GM19324 (cell line): ENCODE results near the gene RABGAP1L.
"Not testable (repeated sequence)": the region's sequence is repeated elsewhere in the genome, so short reads cannot be mapped to it uniquely, and the experiment has no call there.

Experiments
- ATAC-seq: cut with Tn5 transposase; IDR thresholded peaks from one replicate; pipeline ENCODE4 v1.9.1; 2021; ENCODE audit warnings: mild to moderate bottlenecking, moderate library complexity; ENCODE audit not compliant: unreplicated experiment, low FRiP score

RABGAP1L gene

GRCh38 chr1:174276087-174276486, 116.8 kb downstream of the RABGAP1L start:
- ATAC-seq, result no peak

DNA sequence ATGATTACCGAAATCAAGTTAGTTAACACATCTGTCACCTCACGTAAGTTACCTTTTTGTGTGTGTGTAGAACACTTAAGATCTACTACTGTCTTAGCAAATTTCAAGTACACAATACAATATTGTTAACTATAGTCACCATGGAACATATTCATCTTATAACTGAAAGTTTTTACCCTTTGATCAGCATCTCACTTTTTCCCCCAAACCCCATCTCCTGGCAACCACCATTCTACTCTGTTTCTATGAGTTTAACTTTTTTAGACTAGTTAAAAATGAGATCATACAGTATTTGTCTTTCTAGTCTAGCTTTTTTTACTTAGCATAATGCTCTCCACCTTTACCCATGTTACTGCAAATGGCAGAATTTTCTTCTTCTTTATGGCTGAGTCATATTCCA, 124.7 kb downstream of the RABGAP1L start:
- ATAC-seq, result no peak

- no peak for ATAC-seq
Measured at GRCh38 chr1:174286042-174286441, 126.7 kb downstream of the RABGAP1L start.

GRCh38 chr1:174289644-174290310, 130.5 kb downstream of the RABGAP1L start:
- ATAC-seq, result no peak

- no peak for ATAC-seq
Measured at GRCh38 chr1:174291059-174291458, 131.7 kb downstream of the RABGAP1L start.

DNA sequence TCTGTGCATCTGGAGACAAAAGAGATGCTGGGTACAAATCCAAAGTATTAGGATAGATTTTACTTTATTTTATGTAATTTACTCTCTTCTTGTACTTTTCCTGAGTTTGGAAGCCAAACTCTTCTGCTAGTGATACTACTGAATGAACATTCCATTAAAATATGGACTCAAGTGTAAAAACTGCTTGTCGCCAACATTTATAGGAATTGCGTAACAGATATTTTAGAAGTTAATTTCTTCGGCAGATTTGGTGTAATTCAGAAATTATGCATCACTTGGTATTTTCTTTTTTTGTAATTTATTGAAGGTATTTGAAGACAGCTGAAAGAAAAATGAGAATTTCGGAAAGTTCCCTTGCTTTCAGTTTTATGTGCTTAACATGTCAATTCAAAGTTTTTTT, 137.0 kb downstream of the RABGAP1L start:
- ATAC-seq, result no peak

- no peak for ATAC-seq
Measured at GRCh38 chr1:174297351-174297750, 138.0 kb downstream of the RABGAP1L start.

DNA sequence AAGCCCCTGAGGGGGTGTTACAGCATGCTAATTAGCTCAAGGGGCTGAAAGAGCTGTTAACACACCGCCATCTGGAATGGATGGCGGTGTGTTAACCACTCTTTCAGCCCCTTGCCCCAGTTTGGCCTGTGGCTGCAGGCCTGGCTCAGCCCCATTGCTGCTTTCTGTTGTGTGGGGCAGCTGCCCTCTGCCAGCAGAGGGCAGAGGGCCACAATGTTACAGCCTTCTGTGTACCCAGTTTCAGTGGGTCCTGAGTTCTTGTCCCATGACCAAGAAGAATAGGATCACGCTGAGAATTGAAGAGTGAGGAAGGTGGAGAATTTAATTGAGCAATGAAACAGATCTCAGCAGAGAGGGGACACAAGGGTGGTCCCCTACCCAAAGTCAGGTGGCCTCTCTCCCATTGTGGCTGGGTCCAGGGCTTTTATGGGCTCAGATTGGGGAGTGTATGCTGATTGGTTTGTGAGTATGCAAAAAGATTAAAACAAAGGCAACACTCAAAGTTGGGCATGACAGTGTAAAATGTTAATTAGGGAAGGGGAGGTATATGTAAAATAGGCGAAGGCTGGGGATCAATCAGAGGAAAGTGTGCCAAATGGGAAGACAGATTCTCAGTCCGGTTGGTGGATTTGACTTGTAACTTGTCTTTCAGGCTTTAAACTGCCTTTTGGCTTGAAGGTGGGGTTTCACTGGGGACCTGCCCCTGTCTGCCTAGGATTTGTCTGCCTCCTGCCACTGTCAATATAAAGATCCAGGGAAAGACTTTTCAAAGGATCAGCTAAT, 142.2 kb downstream of the RABGAP1L start:
- ATAC-seq, result no peak

- ATAC-seq, result no peak
Measured at GRCh38 chr1:174308604-174309003, 149.3 kb downstream of the RABGAP1L start.

DNA sequence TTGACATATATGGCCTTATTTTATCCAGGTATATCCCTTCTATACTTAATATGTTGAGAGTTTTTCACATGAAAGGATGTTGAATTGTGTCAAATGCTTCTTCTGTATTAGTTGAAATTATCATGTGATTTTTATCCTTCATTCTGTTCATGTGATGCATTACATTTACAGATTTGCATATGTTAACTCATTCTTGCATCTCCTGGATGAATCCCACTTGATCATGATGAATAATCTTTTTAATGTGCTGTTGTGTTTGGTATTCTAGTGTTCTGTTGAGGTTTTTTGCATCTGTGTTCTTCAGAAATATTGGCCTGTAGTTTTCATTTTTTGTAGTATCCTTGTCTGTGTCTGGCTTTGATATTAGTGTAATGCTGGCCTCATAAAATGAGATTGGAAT, 150.2 kb downstream of the RABGAP1L start:
- no peak for ATAC-seq

- ATAC-seq, result no peak
Measured at GRCh38 chr1:174314433-174314832, 155.1 kb downstream of the RABGAP1L start.

GRCh38 chr1:174315239-174315638, 155.9 kb downstream of the RABGAP1L start:
- no peak for ATAC-seq

DNA sequence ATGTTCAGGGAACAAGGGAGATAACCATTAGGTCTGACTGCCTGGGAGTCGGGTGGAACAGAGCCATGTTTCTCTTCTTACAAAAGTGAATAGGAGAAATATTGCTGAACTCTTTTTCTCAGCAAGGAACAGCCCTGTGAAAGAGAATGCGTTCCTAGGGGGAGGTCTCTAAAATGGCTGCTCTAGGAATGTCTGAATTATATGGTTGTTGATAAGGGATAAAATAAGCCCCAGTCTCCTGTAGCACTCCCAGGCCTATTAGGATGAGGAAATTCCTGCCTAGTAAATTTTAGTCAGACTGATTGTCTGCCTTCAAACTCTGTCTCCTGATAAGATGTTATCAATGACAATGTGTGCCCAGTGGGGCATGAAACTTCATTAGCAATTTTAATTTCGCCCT, 161.6 kb downstream of the RABGAP1L start:
- not testable (repeated sequence) for ATAC-seq

DNA sequence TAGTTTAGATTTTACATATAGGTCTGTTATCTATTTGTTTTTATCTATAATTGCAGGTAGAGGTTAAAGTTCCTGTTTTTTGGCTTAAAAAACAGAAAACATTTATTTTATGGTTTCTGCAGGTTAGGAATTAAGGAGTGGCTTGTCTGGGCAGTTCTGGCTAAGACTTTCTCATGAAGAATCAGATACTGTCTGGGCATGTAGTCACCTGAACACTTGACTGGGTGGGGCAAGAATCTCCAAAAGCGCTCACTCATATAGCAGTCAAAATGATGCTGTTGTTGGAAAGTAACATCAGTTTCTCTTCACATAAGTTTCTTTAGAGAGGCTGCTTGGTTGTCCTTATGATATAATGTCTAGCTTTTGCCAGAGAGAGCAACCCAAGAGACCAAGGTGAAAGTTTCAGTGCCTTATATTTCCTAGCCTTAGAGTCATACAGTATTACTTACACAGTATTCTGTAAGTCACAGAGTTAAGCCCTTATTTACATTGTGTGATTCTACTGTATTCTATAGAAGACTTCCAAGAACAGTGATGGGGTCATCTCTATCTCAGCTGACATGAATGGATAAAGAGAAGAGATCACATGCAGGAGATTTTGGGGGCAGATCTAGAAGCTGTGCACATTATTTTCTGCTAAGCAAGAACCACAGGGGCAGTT, 163.0 kb downstream of the RABGAP1L start:
- ATAC-seq, result no peak

GRCh38 chr1:174324493-174324892, 165.2 kb downstream of the RABGAP1L start:
- no peak for ATAC-seq

DNA sequence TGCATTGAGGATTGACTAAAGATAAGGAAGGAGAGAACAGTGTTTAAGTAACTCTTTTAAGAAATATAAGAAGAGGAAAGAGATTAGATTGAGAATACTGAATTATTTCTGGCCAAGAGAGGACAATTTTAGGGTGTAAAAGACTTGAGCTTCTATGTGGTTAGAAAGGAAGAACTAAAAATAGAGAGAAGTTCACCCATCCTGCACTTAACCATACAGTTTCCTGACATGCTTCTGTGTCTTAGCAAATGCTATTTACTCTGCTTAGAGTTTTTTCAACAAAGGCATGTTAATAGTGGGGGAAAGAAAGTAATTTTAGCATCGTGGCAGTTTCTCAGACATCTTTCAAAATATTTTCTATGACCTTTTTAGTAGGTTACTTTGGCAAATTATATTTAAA, 165.6 kb downstream of the RABGAP1L start:
- ATAC-seq, result no peak

DNA sequence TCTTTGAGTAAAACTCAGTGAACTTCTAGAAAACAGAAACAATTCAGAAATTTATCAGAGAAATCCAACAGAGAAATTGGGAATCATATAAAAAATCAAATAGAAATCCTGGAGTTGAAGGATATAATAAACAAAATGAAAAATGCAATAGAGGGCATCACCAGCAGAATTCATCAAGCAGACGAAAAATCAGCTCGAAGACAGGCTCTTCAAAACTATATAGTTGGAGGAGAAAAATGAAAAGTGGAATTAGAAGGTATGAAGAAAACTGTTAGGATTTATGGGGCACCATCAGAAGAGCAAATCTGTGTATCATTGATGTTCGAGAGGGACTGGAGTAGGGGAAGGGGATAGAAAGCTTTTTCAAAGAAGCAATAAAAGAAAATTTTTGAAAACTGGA, 167.0 kb downstream of the RABGAP1L start:
- ATAC-seq, result no peak

DNA sequence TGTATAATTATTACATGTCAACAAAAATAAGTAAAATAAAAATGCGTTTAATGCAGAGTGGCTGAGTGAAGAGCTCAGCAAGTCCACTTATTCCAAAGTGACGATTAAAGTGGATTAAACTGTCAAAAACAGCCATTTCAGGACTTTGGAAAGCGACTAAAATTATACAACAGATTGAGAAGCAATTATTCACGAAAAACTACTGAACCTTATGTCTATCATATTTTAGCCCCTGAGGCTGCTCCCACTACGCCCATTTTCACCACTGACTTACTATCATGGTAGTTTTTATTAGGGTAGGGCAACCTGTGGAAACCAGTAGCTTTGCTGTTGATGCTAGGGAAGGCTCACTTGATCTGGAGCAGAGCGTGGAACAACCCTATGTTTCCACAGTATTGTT, 174.1 kb downstream of the RABGAP1L start:
- ATAC-seq, result no peak

DNA sequence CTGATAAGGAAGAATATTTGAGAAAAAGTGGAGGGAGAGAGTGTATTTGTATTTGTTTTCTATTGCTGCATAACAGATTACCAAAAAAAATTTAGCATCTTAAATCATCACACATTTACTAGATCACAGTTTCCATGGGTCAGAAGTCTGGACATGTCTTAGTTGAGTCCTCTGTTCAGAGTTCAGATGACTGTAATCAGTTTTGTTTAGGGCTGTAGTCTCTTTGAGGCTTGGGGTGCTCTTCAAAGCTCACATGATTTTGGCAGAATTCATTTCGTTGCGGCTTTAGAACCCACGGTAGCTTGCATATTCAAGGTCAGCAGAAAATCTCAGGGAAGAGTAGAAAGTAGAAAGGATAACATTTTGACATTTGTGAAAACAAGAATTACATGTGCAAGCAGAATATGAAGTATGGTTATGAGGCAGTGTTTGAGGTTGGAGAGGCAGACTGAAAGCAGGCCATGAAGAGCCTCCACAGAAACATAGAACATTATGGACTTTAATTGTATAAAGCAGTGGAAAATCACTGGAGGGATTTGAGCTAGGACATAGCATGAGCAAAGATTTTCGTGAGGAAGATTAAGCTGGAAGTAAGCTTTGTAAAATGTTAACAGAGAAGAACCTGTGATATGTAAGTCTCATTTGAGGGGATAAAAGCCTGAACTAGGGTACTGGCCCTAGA, 177.8 kb downstream of the RABGAP1L start:
- no peak for ATAC-seq

DNA sequence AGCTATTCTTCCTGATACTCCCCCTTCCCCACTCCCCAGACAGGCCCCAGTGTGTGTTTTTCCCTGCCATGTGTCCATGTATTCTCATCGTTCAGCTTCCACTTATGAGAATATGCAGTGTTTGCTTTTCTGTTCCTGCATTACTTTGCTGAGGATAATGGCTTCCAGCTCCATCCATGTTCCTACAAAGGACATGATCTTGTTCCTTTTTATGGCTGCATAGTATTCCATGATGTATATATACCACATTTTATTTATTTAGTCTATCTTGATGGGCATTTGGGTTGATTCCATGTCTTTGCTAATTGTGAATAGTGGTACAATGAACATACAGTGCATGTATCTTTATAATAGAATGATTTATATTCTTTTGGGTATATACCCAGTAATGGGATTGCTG, 181.1 kb downstream of the RABGAP1L start:
- not testable (repeated sequence) for ATAC-seq

DNA sequence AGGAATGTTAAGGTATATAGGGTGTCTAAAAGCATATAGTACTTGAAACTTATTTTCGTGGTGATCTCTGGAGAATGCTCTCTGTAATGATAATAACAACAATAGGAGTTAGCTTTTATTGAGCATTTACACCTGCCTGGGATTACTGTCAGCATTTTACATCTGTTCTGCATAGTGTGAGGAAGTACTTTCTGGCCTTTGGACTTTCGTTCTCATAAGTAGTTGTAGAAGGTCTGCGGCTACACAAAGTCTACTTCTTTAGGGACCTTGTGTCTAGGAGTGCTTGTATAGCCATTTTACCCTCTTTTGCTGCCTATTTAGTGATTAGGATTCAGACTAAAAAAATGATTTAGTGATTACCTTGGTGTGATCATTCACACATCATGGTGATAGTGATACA, 184.8 kb downstream of the RABGAP1L start:
- ATAC-seq, result no peak
